GM11168 (cell line): ENCODE measurements around the gene PGAM5.

ENCODE experiments used
- in situ Hi-C: fragments of 300-500 bp; cut with MboI; formaldehyde crosslinking; loops from one replicate; pipeline ENCODE4 v1.12.0; 2022; ENCODE audit warnings: low sequenced_read_pairs; ENCODE audit not compliant: unreplicated experiment

Gene PGAM5

GRCh38 chr12:132719141-132719953 lies 8.7 kb downstream of the PGAM5 start:
- in situ Hi-C loops: no loop called here

- in situ Hi-C loops: no loop called here
These were observed 9.3 kb downstream of the PGAM5 start for GRCh38 chr12:132719954-132720324.

DNA sequence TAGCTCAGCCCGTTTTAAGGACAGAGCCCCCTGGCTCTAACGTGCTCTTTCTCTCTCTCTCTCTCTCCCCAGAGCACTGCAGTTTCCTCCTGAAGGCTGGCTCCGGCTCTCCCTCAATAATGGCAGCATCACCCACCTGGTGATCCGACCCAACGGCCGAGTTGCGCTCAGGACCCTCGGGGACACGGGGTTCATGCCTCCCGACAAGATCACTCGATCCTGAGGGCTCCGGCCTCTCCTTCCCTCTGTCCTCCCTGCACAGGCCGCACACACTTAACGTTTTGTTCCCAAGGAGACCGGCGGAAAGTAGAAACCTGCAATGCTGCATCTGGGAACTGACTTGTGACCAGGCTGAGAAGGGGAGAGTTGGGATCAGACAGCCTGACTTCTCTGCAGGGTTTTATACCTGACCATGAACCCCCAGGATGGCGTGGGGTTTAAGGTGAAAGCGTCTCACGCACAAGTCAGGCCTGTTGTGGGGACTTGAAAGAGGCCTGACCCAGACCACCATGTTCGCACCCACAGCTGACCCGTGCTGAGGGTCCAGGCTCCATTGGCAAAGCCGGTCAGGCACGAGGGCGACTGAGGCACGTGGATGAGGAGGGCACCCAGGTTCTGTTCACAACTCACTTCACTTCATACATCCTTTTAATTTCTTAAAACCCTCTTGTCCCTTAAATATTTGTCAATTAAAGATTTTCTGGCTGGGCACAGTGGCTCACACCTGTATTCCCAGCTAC lies 10.1 kb downstream of the PGAM5 start:
- in situ Hi-C loops: no loop called here

DNA sequence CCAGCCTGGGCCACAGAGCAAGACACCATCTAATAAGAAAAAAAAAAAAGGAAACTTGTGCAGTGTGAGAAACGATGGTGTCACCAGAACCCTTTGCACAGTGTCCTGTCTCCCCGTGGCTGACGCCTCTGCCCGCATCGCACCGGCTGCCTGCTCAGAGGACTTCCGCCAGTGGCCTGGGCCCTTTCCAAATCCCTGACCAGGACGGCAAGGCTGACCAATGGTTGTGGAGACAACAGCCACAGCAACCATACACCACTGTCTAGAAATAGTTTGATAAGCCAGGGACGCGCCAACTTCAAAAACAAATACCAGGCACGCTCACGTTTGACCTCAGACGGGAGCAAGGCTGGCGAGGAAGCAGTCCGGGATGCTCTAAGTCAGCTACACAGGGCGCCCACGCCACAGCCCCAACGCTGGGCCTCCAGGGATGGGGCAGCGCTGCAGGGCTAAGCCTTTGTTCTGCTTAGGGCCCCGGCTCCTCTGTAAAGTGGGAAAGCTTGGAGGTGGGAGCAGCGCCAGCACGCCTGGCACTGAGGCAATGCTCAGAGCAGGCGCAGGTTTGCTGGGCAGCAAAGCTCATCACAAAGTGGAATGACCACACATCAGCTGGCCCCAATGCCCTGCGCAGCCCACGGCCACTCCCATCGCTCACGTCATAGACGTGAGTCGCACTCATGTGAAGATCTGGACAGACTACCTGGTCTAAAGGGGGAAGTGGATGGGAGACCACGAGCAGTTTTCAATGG lies 12.5 kb downstream of the PGAM5 start:
- in situ Hi-C loops: no loop called here

DNA sequence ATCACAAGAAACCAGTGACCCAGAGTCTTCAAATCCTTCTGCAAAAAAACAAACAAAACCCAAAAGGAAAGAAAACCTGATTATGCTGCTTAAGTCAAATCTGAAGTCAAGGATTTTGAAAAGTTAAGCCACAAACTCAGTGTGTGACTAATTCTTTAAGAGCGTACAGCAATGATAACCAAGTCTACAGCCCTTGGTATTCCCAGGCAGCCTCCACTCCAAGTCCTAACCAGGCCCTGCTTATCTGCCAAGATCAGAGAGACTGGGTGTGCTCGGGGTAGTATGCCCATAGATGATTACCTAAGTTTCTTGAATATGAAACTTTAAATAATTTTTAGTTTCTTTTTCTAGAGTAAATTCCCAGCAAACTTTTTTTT lies 13.1 kb downstream of the PGAM5 start:
- in situ Hi-C loops: no loop called here

- in situ Hi-C loops: no loop called here
These were observed 14.0 kb downstream of the PGAM5 start for GRCh38 chr12:132724506-132725241.

DNA sequence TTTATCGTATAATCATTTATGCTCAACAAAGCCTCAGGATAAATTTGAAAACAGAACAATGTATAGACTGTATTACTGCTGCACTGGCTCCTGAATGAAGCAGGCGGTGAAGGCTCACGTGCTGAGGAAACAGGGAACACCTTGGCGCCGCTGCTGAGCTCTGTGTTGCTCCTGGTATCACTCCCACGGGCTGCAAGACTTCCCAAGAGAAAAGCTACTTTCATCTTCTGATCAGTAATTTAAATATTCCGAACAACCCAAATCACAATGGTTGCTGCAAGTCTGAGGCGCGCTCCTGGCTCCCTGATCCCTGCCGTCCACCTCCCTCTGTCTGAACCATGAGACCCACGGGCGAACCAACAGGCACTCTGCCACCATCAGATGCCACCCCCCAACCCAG lies 15.7 kb downstream of the PGAM5 start:
- in situ Hi-C loops: no loop called here

DNA sequence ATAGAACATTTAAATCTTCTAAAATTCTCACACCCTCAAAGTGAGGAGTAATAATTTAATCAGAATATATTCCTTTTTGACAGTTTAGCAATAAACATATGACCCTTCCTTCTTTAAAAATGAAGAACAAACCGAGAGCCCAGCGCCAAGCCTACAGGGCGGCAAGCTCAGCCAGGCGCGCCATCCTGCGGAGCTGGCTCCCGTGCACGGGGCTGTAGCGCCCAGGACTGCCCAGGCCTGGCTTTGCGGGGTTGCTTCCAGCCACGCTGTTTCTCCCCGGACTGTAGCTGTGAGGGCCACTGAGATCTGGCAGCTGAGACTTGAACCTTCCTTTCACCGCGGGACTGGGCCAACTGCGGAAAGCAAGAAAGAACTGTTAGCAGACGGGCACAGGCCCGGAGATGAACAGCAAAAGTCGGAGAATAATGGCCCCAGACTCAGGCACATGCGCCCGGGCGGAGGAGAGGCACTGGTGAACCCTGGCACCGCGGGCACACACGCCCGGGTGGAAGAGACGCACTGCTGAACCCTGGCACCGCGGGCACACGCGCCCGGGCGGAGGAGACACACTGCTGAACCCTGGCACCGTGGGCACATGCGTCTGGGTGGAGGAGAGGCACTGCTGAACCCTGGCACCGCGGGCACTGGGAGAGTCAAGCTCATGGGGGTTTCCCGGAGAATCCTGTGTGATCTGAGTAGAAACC lies 16.6 kb downstream of the PGAM5 start:
- in situ Hi-C loops: no loop called here

DNA sequence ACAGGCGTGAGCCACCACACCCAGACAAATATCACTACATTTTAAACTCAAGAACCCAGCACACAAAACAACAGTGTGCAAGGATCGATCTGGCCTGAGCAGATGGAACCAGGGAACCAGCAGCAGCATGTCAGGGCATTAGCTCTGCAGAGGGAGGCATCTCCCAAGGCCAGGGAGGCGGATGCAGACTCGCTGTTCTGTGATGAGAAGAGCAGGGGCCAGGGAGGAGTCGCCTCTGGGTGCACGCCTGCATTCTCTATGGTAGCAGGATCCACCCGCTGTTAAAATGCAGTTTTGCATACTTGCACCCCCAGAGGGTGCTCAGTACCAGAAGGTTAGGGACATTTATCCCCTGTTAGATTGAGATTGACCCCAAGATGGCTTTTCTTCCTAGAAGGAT lies 17.9 kb downstream of the PGAM5 start:
- in situ Hi-C loops: no loop called here

DNA sequence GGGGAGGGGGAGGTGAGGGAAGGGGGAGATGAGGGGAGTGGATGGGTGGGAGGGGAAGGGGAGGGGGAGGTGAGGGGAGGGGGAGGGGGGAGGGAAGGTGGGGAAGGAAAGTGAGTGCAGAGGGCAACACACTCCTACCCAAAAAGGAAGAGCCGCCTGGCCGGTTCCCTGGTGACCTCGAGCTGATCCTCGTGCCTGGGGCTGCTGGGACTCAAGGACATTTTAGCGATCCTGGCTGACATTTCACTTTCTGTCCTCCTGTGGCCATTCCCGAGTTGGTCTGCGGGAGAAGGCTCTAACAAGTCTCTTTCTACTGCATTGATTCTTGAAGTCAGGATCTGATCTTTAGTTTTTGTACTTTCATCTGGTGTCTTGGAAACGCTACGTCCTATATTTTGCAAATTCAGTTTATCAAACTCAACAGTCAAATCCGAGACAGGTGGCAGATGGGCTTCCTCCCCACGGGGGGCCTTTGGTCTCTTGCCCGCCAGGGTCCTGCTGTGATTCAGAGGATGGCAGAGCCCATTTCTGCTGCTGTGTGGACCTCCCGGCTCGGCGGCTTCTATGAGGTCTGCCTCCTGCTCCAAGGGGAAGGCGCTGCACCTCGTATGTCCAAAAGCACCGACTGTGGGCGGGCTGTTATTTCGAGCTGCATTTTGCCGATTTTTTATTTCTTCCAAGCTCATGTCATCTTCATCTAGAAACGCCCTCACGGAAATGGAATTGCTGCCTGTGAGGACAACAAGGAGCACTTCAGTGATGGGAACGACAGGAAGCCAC lies 19.1 kb downstream of the PGAM5 start:
- in situ Hi-C loops: no loop called here

GRCh38 chr12:132730353-132730752 lies 19.7 kb downstream of the PGAM5 start:
- in situ Hi-C loops: no loop called here

DNA sequence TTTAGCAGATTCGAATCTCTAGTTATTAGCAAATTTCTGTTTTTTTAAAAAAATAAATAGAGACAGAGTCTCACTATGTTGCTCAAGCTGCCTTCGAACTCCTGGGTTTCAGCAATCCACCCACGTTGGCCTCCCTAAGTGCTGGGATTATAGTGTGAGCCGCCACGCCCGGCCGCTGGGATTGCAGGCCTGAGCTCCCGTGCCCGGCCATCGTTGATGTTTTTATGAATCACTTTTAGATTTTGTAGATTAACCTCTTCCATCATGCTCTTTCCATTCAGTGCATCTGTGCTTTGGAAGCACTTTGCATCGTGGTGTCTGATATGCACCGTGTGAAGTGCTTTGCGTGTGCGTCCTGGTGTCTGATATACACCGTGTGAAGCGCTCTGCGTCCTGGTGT lies 20.9 kb downstream of the PGAM5 start:
- in situ Hi-C loops: no loop called here

GRCh38 chr12:132734206-132734605 lies 23.6 kb downstream of the PGAM5 start:
- in situ Hi-C loops: no loop called here

- in situ Hi-C loops: no loop called here
These were observed 24.9 kb downstream of the PGAM5 start for GRCh38 chr12:132735496-132735895.

- in situ Hi-C loops: no loop called here
These were observed 25.7 kb downstream of the PGAM5 start for GRCh38 chr12:132736378-132736777.

DNA sequence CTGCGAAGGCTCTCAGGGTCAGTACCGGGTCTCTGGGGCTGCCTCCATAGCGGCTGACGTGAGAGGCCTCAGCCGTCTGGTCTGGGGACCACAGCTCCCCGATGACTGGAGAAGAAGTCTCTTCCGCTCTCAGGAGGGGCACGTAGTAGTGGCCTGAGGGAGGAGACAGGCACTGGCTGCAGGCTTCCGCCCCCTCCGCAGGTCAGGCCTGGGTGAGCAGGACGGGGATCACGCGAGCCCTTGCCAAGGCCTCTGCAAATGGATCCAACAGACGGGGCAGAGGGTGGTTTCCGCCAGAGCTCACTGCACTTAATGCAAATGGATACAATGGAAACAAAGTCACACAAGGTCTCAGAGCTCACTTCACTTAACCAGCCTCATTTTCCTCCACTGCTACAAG lies 26.3 kb downstream of the PGAM5 start:
- in situ Hi-C loops: no loop called here

GRCh38 chr12:132739600-132740312 lies 29.1 kb downstream of the PGAM5 start:
- in situ Hi-C loops: no loop called here

DNA sequence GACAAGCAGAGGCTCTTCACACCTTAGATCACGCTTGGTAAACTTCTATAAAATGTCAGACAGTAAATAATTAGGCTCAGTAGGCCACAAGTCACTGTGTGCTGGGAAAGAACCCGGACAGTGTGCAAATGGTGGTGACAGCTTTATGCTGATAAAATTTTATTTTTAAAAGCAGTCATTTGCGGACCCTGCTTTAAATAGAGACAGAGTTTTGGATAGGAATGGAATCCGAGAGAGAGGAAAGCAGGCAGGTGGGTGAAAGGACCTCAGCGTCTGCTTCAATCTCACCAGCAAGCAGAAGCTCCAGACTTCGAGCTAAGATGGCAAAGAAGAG lies 29.6 kb downstream of the PGAM5 start:
- in situ Hi-C loops: no loop called here

GRCh38 chr12:132740652-132741051 lies 30.0 kb downstream of the PGAM5 start:
- in situ Hi-C loops: no loop called here
